Endothelial cell (in vitro differentiated cells): ENCODE data around the gene PRR12. TPM values are rescaled to one million over a fixed set of nuclear protein-coding genes. Genes with fewer than 3 reads are reported as not detected.

Source experiments
- DNase-seq: peaks from one replicate; pipeline ENCODE4 v3.0.0; 2021; ENCODE audit warnings: low spot score
- H3K27ac Mint-ChIP-seq: one replicate; pipeline ENCODE4 v1.8.0; 2021; ENCODE audit warnings: mixed read lengths, inconsistent platforms; ENCODE audit not compliant: unreplicated experiment
- H3K27me3 Mint-ChIP-seq: one replicate; pipeline ENCODE4 v1.8.0; 2021; ENCODE audit warnings: mild to moderate bottlenecking, moderate library complexity, mixed read lengths, inconsistent platforms; ENCODE audit not compliant: unreplicated experiment
- H3K36me3 Mint-ChIP-seq: one replicate; pipeline ENCODE4 v1.8.0; 2021; ENCODE audit warnings: mild to moderate bottlenecking, low read depth, mixed read lengths, inconsistent platforms; ENCODE audit not compliant: unreplicated experiment
- H3K4me1 Mint-ChIP-seq: one replicate; pipeline ENCODE4 v1.8.0; 2021; ENCODE audit warnings: mild to moderate bottlenecking, mixed read lengths, inconsistent platforms; ENCODE audit not compliant: unreplicated experiment
- H3K4me3 Mint-ChIP-seq: one replicate; pipeline ENCODE4 v1.8.0; 2021; ENCODE audit warnings: mild to moderate bottlenecking, mixed read lengths, inconsistent platforms; ENCODE audit not compliant: unreplicated experiment
- H3K9me3 Mint-ChIP-seq: one replicate; pipeline ENCODE4 v1.8.0; 2021; ENCODE audit warnings: mixed read lengths, inconsistent platforms; ENCODE audit not compliant: unreplicated experiment
- total RNA-seq: library from RNA; stranded (reverse); fragmentation: NEBNext Ultra II Directional; extraction: Animal tissue kit (Norgen Biotek cat#: 25700); gene quantifications from one replicate; pipeline ENCODE4 v1.2.1, GENCODE V29; 2021; ENCODE audit not compliant: unreplicated experiment
- TF ChIP-seq, protein P1 (sequence below): fragments of 200-600 bp; sonication (generic); IDR thresholded peaks from one replicate; pipeline ENCODE4 v1.5.0; 2021; ENCODE audit warnings: antibody characterized with exemption; ENCODE audit not compliant: unreplicated experiment

The PRR12 gene
- total RNA-seq, 1 donor from 2014 or later: 38.8 TPM

DNA sequence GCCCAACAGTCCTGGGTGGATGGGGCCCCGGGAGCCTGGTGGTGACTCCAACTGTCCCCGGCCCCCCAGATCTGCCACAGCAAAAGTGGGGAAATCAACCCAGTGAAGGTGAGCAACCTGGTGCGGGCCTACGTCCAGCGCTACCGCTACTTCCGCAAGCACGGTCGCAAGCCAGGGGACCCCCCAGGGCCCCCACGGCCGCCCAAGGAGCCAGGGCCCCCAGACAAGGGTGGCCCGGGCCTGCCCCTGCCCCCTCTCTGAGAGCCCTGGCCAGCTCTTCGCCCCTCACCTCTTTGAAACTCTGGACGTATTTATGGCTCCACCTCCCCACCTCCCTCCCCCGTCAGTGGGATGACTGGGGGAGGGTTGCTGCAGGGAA lies 67.1 kb downstream of the PRR12 start:
- Mint-ChIP-seq H3K4me3 (no peak overlapping the region), H3K27ac (no peak overlapping the region), H3K9me3 (no peaks in the 10 kb centered on the region), H3K36me3 (peaks cover 46% of the 10 kb centered on the region), H3K4me1 (no peaks in the 10 kb centered on the region), H3K27me3 (peaks cover 22% of the 10 kb centered on the region)
- TF ChIP-seq, protein P1, sequence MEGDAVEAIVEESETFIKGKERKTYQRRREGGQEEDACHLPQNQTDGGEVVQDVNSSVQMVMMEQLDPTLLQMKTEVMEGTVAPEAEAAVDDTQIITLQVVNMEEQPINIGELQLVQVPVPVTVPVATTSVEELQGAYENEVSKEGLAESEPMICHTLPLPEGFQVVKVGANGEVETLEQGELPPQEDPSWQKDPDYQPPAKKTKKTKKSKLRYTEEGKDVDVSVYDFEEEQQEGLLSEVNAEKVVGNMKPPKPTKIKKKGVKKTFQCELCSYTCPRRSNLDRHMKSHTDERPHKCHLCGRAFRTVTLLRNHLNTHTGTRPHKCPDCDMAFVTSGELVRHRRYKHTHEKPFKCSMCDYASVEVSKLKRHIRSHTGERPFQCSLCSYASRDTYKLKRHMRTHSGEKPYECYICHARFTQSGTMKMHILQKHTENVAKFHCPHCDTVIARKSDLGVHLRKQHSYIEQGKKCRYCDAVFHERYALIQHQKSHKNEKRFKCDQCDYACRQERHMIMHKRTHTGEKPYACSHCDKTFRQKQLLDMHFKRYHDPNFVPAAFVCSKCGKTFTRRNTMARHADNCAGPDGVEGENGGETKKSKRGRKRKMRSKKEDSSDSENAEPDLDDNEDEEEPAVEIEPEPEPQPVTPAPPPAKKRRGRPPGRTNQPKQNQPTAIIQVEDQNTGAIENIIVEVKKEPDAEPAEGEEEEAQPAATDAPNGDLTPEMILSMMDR: no peak
- no peak for DNase-seq

DNA sequence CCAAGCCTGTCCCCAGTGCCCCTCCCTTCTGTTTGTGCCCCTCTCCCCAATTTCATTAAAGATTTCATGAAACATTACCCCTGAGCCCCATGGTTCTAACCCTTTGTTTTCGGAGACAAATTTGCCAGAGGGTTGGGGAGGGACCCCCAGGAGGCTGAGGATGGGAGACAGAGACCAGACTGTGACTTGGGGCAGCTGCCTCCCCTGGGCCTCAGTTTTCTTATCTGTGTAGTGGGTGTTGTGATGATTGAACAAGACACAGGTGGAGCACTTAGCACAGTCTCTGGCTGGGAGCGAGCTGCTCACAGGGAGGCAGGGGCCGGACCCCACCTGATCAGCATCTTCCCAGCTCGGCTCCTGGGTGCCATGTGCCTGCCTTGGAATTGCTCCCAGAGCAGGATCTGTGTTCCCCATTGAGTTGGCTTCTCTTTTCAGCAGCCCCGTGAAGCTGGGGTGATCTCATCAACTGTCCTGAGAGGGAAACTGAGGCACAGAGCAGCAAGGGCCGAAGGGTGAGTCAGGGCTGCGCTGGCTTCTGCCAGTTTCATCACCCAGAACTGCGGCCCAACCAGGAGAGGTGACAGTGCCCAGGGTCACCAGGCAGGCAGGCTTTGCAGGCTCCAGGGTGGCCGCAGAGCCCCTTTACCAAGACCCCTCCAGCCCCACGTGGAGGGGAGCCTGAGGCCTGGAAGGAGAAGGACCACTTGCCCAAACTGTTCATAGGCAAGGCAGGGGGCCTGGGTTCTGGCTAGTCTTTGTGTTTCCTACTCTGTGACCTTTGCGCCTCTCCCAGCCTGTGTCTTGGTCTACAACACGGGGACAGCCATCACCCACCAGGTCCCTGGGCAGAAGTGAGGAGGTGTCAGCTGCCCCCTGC lies 67.8 kb downstream of the PRR12 start:
- H3K36me3 Mint-ChIP-seq: peaks cover 46% of the 10 kb centered on the region
- peaks cover 22% of the 10 kb centered on the region for H3K27me3 Mint-ChIP-seq
- H3K4me3 Mint-ChIP-seq: peak overlapping the region; percentile 21
- peak overlapping the region; percentile 52 for H3K27ac Mint-ChIP-seq
- no peak for DNase-seq
- no peaks in the 10 kb centered on the region for H3K4me1 Mint-ChIP-seq
- no peaks in the 10 kb centered on the region for H3K9me3 Mint-ChIP-seq
- TF ChIP-seq, protein P1: no peak

DNA sequence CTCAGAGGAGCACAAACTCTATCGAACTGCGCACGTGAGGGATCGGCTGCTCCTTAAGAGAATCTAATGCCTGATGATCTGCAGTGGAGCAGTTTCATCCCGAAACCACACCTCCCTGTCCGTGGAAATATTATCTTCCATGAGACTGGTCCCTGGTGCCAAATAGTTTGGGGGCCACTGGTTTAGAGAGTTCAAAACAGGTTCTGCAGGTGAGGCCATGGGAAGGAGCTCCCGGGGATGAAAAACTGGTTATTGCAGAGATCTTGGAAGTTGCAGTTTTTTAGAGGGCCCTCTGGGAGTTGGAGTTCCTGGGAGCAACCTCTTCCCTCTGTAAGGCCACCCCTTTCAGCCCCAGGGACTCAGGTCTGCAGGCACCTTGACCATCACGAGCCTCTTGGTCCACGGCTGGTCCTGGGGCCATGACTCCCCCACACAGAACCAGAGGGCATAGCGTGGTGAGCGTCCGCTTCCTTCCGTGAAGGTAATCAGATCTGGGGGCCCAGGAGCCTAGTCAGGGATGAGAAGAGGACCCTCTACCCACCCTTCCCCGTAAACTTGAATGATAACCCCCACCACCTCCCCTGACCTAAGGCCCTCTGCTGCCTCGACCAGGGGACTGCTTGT lies 69.5 kb downstream of the PRR12 start:
- Mint-ChIP-seq H3K4me3 (peak overlapping the region; percentile 76), H3K9me3 (no peaks in the 10 kb centered on the region), H3K36me3 (peaks cover 47% of the 10 kb centered on the region), H3K27ac (no peak overlapping the region), H3K4me1 (peaks cover 11% of the 10 kb centered on the region), H3K27me3 (peaks cover 28% of the 10 kb centered on the region)
- DNase-seq: no peak
- TF ChIP-seq, protein P1: no peak

DNA sequence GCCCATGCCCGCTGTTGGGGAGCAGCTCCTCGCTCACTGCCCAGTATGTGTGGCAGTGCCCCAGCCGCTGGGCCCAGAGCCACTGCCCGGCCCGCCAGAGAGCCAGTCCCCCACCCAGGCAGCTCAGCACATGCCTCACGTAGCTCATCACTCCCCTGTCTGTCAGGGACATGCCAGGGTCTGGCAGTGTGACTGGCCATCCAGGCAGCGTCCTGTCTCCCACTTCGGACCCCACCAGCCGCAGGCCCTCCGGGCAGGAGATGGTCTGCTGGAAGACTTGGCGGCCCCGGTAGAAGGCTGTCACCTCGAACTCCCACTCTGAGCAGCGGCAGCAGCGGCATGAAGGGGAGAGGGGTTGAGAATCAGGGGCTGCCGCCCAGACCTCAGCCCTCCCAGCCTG lies 71.0 kb downstream of the PRR12 start:
- Mint-ChIP-seq H3K27ac (no peak overlapping the region), H3K27me3 (peaks cover 25% of the 10 kb centered on the region), H3K9me3 (no peaks in the 10 kb centered on the region), H3K36me3 (peaks cover 36% of the 10 kb centered on the region), H3K4me1 (peaks cover 17% of the 10 kb centered on the region), H3K4me3 (no peak overlapping the region)
- DNase-seq: no peak
- TF ChIP-seq, protein P1: no peak

DNA sequence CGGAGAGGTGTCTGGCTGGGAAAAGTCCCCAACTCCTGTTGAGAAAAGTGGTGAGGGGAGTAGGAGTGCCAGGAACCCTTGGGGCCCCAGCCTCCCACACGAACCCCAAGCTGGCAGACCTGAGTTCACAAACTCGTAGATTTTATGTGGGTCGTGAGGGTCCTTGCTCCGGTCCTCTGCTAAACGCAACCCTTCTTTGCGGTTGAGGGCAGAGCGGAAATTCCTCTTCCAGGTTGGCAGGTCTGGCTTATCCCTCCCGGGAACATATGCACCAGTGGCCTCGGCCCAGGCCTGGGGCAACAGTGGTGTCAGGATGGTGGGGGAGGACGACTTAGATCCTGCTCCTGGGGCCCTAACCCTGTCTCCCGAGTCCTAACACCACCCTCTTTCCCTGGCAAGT lies 72.2 kb downstream of the PRR12 start:
- Mint-ChIP-seq H3K4me3 (peak overlapping the region; percentile 56), H3K4me1 (peaks cover 17% of the 10 kb centered on the region), H3K27ac (peak overlapping the region; percentile 24), H3K27me3 (peaks cover 30% of the 10 kb centered on the region), H3K9me3 (no peaks in the 10 kb centered on the region), H3K36me3 (peaks cover 31% of the 10 kb centered on the region)
- DNase-seq: no peak
- TF ChIP-seq, protein P1: no peak
